Activated CD8-positive, alpha-beta memory T cell treated with anti-CD3 and anti-CD28 coated beads for 48 hours (primary cell): ENCODE results near the gene SNX33.
"Not testable (repeated sequence)": the region's sequence is repeated elsewhere in the genome, so short reads cannot be mapped to it uniquely, and the experiment has no call there.

Experiments
- DNase-seq, 3 experiments: peaks; one replicate each; pipeline ENCODE4 v3.0.0-alpha.2; 2020; ENCODE audit warnings: low read depth in 2 of 3, low spot score in 2 of 3

SNX33 gene

GRCh38 chr15:75683646-75684312, 36.1 kb downstream of the SNX33 start:
- DNase-seq: peak; percentile 47 to 59 (median 51)

GRCh38 chr15:75684648-75685047, 36.9 kb downstream of the SNX33 start:
- no peak for DNase-seq

DNA sequence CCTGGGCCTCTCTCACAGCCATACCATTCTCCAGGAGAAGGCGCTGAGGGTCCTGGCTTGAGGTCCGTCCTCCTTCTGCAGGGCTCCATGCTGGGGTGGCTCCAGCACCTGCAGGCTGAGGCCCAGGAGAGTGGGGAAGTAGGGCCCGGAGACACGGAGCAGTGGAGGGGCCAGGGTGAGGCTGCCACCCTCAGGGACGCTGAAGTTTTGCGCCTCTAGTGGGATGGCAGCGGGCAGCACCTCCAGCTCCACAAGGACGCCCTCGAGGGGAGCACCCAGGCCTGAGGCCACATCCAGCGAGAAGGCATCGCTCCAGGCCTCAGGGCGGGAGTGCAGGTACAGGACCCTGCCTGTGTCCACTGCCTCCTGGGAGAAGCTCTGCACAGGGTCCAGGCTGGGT, 37.5 kb downstream of the SNX33 start:
- DNase-seq: no peak

- DNase-seq: peak; percentile 59 to 74 (median 63)
Observed at GRCh38 chr15:75686212-75686642, 38.5 kb downstream of the SNX33 start.

GRCh38 chr15:75687486-75688277, 40.0 kb downstream of the SNX33 start:
- no peak for DNase-seq

GRCh38 chr15:75688278-75688557, 40.5 kb downstream of the SNX33 start:
- DNase-seq: no peak

DNA sequence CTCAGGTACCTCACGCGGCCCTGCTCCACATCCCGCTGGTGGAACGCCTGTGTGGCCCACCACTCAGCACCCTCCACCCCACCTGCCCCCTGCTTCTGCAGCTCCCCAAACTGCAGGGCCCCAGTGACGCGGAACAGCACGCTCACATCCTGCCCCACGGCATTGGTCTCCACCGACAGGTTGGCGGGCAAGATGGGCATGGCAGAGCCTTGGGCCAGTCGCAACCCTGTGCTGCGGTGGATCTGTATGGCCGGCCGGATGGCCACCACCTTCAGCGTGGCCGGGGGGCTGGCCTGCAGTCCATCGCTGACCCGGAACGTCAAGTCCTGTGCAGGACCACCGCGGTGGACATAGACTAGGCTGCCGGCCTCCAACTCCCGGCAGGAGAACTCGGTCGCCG, 41.1 kb downstream of the SNX33 start:
- no peak for DNase-seq

DNA sequence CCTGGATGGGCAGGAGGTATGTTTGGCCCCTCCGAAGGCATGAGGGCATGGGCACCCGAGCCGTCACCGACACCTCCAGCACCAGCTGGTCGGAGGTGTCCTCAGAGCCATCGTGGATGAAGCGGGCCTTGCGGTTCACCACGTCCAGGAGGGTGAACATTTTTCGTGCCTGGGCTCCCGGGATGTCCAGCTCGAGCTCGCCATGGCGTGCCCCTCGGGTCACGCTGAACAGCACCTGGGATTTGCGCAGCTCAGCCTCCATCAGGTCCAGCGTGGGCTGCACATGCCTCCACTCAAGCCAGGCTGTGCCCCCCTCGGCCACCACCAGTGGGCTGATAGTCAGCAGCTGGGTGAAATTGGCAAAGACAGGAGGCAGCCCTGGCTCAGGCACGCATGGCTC, 41.7 kb downstream of the SNX33 start:
- DNase-seq: not testable (repeated sequence)

DNA sequence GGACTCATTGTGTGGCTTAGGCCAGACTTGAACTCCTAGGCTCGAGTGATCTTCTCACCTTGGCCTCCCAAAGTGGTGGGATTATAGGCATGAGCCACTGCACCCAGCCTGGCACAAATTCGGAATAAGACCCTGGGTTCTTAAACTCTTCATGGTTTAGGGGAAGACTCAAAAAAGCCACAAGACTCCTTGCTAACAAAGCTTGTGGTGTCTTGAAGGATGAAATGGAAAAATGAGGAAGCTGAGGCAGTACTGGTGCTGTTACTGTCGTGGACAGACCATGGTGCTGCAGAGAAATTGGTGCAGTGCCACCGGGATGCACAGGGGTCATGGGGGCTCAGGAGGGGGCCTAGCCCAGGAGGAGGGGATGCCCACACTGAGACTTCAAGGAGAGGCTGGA, 44.6 kb downstream of the SNX33 start:
- DNase-seq: not testable (repeated sequence)

DNA sequence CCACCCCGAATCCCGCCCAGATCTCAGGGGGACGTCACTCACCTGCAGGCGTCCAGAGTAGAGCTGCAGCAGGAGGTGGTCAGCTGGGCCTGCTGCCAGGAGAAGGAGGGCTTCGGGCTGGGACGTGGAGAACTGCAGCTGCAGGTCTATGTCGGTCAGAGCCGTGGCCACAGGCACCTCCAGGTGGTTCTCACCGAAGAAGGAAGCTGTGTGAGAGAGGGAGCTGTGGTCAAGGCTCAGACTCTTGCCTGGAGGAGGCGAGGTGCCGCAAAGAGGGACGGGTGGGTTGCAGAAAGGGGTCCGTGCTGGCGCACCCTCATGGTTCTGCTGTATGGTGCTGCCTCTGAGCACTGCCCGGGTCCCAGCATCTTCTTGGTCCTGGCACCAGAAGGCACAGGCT, 45.3 kb downstream of the SNX33 start:
- DNase-seq: not testable (repeated sequence)

DNA sequence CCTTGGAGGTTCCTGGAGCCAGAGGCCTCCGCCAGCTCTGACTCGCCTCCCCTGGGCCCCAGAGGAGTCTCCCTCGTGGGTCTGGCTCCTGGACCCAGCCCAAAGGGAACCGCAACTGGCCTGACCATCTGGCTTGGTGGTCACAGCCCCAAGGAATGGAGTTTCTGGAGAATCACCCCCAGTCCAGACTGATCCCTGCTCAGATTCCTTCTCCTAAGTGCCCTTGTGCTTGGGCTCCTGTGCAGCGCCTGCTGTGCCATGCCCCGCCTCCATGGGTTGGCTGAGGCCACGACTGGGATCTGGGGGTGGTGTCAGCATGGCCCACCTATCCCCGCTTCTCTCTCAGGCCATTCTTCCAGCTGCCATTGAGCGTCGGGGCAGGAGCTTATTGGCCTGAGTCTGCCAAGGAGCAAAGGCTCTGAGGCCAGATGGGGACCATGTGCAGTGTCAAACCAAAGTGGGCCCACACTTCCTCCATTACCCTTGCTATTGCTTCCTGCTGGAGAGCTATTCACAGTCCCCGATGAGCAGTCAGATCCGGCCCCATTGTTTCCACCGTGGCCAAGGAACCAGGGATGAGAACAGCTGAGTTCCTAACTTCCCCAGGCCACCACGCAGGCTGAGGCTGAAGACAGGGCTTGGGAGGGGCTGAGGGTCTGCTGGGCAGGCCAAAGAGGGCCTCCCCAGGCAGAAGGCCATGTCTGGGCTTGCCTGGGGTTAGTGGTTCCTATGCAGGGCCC, 46.0 kb downstream of the SNX33 start:
- no peak for DNase-seq

GRCh38 chr15:75694241-75695182, 46.8 kb downstream of the SNX33 start:
- DNase-seq: no peak

DNA sequence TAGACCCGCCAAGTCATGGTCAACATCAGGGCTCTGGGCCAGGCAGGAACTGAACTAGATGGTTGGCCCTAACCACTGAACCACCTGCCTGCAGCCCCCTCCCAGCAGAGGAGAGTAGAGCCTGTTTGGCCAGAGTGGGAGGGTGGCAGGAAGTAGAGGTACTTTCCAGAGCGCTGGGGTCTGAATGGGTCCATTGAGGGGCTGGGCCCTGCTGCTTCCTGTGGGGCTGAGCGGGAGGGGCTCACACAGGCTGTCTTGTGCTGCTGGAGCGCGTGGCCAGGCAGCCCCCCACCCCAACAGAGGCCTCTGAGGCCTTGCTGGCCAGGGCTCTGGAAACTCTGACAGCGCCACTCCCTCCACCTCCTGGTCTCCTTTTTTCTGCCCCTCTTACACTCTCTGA, 47.5 kb downstream of the SNX33 start:
- DNase-seq: no peak

DNA sequence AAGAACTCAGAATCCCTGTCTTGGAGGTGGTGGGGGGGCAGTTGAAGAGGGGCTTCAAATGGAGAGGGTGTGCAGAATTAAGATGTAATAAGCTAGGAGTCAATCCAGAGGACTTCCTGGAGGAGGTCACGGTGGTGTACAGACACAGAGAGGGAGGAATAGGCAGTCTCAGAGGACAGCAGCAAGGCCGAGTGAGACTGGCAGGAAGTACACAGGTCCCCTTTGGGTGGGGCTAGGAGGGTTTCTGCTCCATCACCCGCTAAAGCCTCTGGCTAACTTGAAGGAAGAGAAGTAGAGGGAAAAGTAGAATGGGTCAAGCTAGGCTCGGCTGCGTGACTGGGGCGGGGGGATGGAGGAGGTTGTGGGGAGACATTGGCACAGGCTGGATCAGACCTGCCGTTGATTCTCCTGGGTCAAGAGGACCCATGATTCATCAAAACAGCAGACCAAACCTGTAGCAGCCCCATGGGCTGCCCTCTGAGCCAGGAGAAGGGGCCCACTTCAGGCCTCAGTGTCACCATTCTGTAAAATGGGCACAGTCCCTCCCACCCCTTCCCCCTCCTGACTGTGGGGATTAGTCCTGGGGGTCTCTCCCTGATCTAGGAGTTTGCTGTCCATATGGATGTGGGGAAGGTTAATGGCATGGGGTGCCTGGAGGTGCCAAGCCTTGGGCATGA, 48.1 kb downstream of the SNX33 start:
- no peak for DNase-seq

- no peak for DNase-seq
Observed at GRCh38 chr15:75696311-75696720, 48.6 kb downstream of the SNX33 start.

DNA sequence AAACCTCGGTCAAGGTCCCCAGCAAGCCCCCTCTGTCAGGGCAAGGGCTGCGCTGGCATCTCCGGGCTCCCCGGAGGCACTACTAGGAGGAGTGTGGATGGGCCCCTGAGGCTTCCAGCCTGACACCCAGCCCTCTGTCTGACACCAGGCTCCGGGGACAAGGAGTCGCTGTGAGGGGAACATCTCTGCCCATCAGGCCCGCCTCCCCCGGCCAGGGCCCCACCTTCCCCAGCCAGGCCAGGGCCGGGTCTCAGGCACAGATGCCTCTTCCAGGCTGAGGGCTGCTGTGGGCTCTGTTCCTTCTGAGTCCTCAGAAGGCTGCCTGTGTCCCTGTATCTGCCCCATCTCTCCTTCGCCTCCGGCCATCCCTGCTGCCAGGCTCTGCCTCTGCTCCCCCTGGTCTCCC, 49.1 kb downstream of the SNX33 start:
- DNase-seq: no peak

DNA sequence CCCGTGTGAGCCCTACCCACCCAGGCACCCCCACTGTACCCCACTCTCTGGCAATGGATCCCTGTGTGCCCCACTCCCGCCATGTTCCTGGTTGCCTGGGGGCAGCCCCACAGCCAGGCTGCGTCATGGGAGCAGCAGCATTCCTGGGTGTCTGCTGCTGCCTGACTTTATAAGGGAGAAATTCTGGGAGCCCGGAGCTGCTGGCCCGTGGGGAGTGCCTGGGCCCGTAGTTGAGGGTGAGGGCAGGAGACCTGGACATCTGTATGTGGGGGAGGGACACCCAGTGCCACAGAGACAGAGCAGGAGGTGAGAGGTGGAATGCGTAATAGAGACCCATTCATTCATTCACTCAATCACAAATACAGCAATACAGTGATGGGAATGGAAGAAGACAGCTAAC, 49.8 kb downstream of the SNX33 start:
- DNase-seq: no peak

DNA sequence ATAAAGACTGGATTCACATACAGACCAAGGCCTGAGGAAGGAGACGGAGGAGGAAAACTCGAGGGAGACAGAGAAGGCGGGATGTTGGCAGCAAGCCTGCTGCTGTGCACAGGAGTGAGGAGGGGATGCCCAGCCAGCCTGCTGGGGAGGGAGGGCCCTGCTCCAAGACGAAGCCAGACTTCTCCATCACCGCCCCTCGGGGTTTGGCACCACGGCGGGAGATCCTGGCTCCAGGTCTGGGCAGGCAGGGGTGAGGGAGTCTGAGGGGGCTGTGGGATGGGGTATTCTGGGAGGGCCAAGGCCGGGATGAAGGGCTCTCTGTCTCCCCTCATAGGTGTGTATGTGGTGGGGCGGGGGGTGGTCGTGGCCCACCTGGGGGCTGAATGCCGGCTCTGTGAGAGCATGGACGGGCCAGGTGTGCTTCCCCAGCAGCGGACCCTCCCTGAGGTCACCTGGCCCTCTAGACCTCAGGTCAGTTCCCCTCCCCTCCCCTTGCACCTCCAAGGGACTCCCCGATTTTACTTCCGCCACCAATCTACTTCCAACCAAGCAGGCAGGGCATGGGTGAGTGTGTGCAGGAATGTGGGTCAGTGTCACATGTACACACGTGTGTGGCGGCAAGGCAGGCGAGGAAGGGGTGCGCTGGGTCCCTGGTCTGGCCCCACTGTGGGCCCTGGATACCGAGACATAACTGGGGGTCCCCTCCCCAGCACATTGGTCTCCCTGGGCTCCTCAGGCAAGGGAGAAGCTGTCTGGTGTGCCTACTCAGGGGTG, 50.4 kb downstream of the SNX33 start:
- not testable (repeated sequence) for DNase-seq

GRCh38 chr15:75699517-75699916, 51.8 kb downstream of the SNX33 start:
- not testable (repeated sequence) for DNase-seq
